Measurements from ENCODE around the gene VSX1.

The VSX1 gene

GRCh38 chr20:25089662-25090061 is 7.7 kb upstream of the VSX1 start:
- peak overlapping the region; percentile 9 to 89 (median 70); a peak in 17 of 22 replicates for H3K4me2 ChIP-seq
- no peak overlapping the region for H3K9ac ChIP-seq
- TF ChIP-seq Cebpa-rat (IDR thresholded peaks at IDR 0.05), result no peak

GRCh38 chr20:25089096-25089495 is 7.2 kb upstream of the VSX1 start:
- Histone ChIP-seq H3K4me3 (no peak overlapping the region), H3K9me3 (replicated peaks in 1 of 11) (peaks cover 15 to 23% (median 19%) of the 10 kb centered on the region in 11 experiments), H3K4me1 (peaks cover 14 to 48% (median 36%) of the 10 kb centered on the region in 10 experiments), H3K27ac (no peak overlapping the region), H3K36me3 (no peaks in the 10 kb centered on the region; a peak in 1 of 22 replicates), H4K20me1 (0 out of 22 replicates have a peak, but pooled peaks cover 0 to 7% (median 0%) of the 10 kb centered on the region in 11 experiments), H3K27me3 (no peaks in the 10 kb centered on the region), H3K9ac (no peak overlapping the region), H3K4me2 (peak overlapping the region in 9 of 11 experiments; percentile 18 to 89 (median 74); a peak in 16 of 22 replicates)
- no peak for TF ChIP-seq Cebpa-rat (IDR thresholded peaks at IDR 0.05)

More at GRCh38 chr20:25089662-25090061, 7.7 kb upstream of the VSX1 start:
- Histone ChIP-seq H3K9me3 (replicated peaks in 1 of 11) (peaks cover 9 to 17% (median 13%) of the 10 kb centered on the region in 11 experiments), H3K27me3 (no peaks in the 10 kb centered on the region), H3K27ac (no peak overlapping the region), H3K4me1 (peaks cover 14 to 48% (median 36%) of the 10 kb centered on the region in 10 experiments), H3K36me3 (no peaks in the 10 kb centered on the region), H4K20me1 (0 out of 22 replicates have a peak, but pooled peaks cover 0 to 7% (median 0%) of the 10 kb centered on the region in 11 experiments), H3K4me3 (no peak overlapping the region)

- H3K4me1 ChIP-seq, result peaks cover 14 to 48% (median 36%) of the 10 kb centered on the region in 10 experiments
- no peak for TF ChIP-seq Cebpa-rat (IDR thresholded peaks at IDR 0.05)
- H3K9me3 ChIP-seq (replicated peaks in 1 of 11), result peaks cover 23 to 31% (median 27%) of the 10 kb centered on the region in 11 experiments
- no peaks in the 10 kb centered on the region; a peak in 1 of 22 replicates for H3K36me3 ChIP-seq
- no peak overlapping the region for H3K9ac ChIP-seq
- H3K4me2 ChIP-seq, result peak overlapping the region in 5 of 11 experiments; percentile 74 to 89 (median 85); a peak in 9 of 22 replicates
- H3K27ac ChIP-seq, result no peak overlapping the region
- no peaks in the 10 kb centered on the region for H3K27me3 ChIP-seq
- H4K20me1 ChIP-seq, result 0 out of 22 replicates have a peak, but pooled peaks cover 0 to 7% (median 0%) of the 10 kb centered on the region in 11 experiments
- no peak overlapping the region for H3K4me3 ChIP-seq
Observed at GRCh38 chr20:25088267-25088666, 6.3 kb upstream of the VSX1 start.

- 0 out of 22 replicates have a peak, but pooled peaks cover 0 to 7% (median 0%) of the 10 kb centered on the region in 11 experiments for H4K20me1 ChIP-seq
- H3K4me3 ChIP-seq, result no peak overlapping the region
- TF ChIP-seq Cebpa-rat (IDR thresholded peaks at IDR 0.05), result no peak
- H3K9me3 ChIP-seq (replicated peaks in 1 of 11), result peaks cover 32 to 40% (median 36%) of the 10 kb centered on the region in 11 experiments
- no peaks in the 10 kb centered on the region; a peak in 1 of 22 replicates for H3K36me3 ChIP-seq
- H3K27me3 ChIP-seq, result no peaks in the 10 kb centered on the region
- H3K27ac ChIP-seq, result no peak overlapping the region
- peak overlapping the region in 2 of 11 experiments; percentile 74 to 85; a peak in 2 of 22 replicates for H3K4me2 ChIP-seq
- H3K4me1 ChIP-seq, result peaks cover 14 to 48% (median 36%) of the 10 kb centered on the region in 10 experiments
- no peak overlapping the region for H3K9ac ChIP-seq
Observed at GRCh38 chr20:25087186-25087929, 5.4 kb upstream of the VSX1 start.

GRCh38 chr20:25085756-25086495 is 4.0 kb upstream of the VSX1 start:
- H3K4me1 ChIP-seq, result peaks cover 10 to 35% (median 28%) of the 10 kb centered on the region in 10 experiments; a peak in 19 of 20 replicates
- no peak overlapping the region for H3K27ac ChIP-seq
- no peaks in the 10 kb centered on the region for H3K27me3 ChIP-seq
- H3K4me3 ChIP-seq, result no peak overlapping the region
- H3K4me2 ChIP-seq, result no peak overlapping the region
- no peak for TF ChIP-seq Cebpa-rat (IDR thresholded peaks at IDR 0.05)
- peaks cover 45 to 54% (median 50%) of the 10 kb centered on the region in 11 experiments for H3K9me3 ChIP-seq (replicated peaks in 1 of 11)
- no peaks in the 10 kb centered on the region; a peak in 1 of 22 replicates for H3K36me3 ChIP-seq
- H3K9ac ChIP-seq, result no peak overlapping the region
- H4K20me1 ChIP-seq, result 0 out of 22 replicates have a peak, but pooled peaks cover 0 to 5% (median 0%) of the 10 kb centered on the region in 11 experiments

- Histone ChIP-seq H3K36me3 (no peaks in the 10 kb centered on the region; a peak in 1 of 22 replicates), H3K27me3 (no peaks in the 10 kb centered on the region), H3K4me3 (no peak overlapping the region; a peak in 1 of 20 replicates), H3K9me3 (replicated peaks in 1 of 11) (peaks cover 45 to 58% (median 52%) of the 10 kb centered on the region in 11 experiments), H3K9ac (no peak overlapping the region), H3K4me1 (peaks cover 0 to 23% (median 16%) of the 10 kb centered on the region in 10 experiments; a peak in 17 of 20 replicates), H4K20me1 (no peaks in the 10 kb centered on the region), H3K4me2 (no peak overlapping the region), H3K27ac (no peak overlapping the region)
- no peak for TF ChIP-seq Cebpa-rat (IDR thresholded peaks at IDR 0.05)
Observed at GRCh38 chr20:25084626-25085187, 2.8 kb upstream of the VSX1 start.

- no peaks in the 10 kb centered on the region for H3K27me3 ChIP-seq
- H3K4me3 ChIP-seq, result no peak overlapping the region; a peak in 1 of 20 replicates
Observed at GRCh38 chr20:25083773-25084625, 2.1 kb upstream of the VSX1 start.

More at GRCh38 chr20:25083773-25084625, 2.1 kb upstream of the VSX1 start:
- peaks cover 0 to 16% (median 8%) of the 10 kb centered on the region in 10 experiments; a peak in 16 of 20 replicates for H3K4me1 ChIP-seq
- no peak overlapping the region for H3K4me2 ChIP-seq
- no peak overlapping the region for H3K27ac ChIP-seq
- no peaks in the 10 kb centered on the region for H4K20me1 ChIP-seq
- no peak overlapping the region for H3K9ac ChIP-seq
- H3K9me3 ChIP-seq (replicated peaks in 1 of 11), result peaks cover 45 to 58% (median 52%) of the 10 kb centered on the region in 11 experiments
- no peaks in the 10 kb centered on the region; a peak in 1 of 22 replicates for H3K36me3 ChIP-seq
- TF ChIP-seq Cebpa-rat (IDR thresholded peaks at IDR 0.05), result no peak
